CD4-positive, alpha-beta T cell (primary cell): Measurements from ENCODE around the gene CEP89. TPM values are rescaled to one million over a fixed set of nuclear protein-coding genes. Genes with fewer than 3 reads are reported as not detected.

ENCODE experiments used
- ATAC-seq: fragments of 200-7000 bp; cut with Tn5 transposase; one replicate; pipeline ENCODE4 v1.10.0; 2022; ENCODE audit warnings: mild to moderate bottlenecking; ENCODE audit not compliant: poor library complexity
- CTCF ChIA-PET: fragments of 350-600 bp; sonication (Branson Sonifier 250); formaldehyde crosslinking; loops from one replicate; lab custom pipeline; 2021; ENCODE audit warnings: antibody characterized with exemption, inconsistent platforms; lab: Charles Lee
- POLR2A ChIA-PET: fragments of 350-600 bp; sonication (Branson Sonifier 250); formaldehyde crosslinking; loops from one replicate; lab custom pipeline; 2021; ENCODE audit warnings: antibody characterized with exemption, inconsistent platforms; lab: Charles Lee
- DNase-seq, 14 experiments: peaks; one replicate each; pipeline ENCODE4 v3.0.0-alpha.2; 2013 to 2020; ENCODE audit warnings: mixed read lengths in 2 of 14
- H3K27ac ChIP-seq, 2 donors: one replicate each; pipeline versions ENCODE4 v1.5.1 to v1.7.0; 2013; ENCODE audit warnings: low read length in 2 of 2, low read depth in 1 of 2, mild to moderate bottlenecking in 1 of 2
- H3K27me3 ChIP-seq, 2 experiments: 1 replicate in 1 of 2; 2 replicates in 1 of 2; pipeline versions ENCODE4 v1.6.1 to v1.7.0; 2013; ENCODE audit warnings: low read length in 2 of 2, control low read depth in 1 of 2, mild to moderate bottlenecking in 1 of 2, moderate library complexity in 1 of 2; ENCODE audit not compliant: insufficient read depth in 2 of 2, control insufficient read depth in 1 of 2
- H3K36me3 ChIP-seq: one replicate; pipeline ENCODE4 v1.6.1; 2013; ENCODE audit warnings: low read length, control low read depth; ENCODE audit not compliant: insufficient read depth
- H3K4me1 ChIP-seq: one replicate; pipeline ENCODE4 v1.6.1; 2013; ENCODE audit warnings: low read length, control low read depth; ENCODE audit not compliant: insufficient read depth
- H3K4me3 ChIP-seq: one replicate; pipeline ENCODE4 v1.5.1; 2013; ENCODE audit warnings: mild to moderate bottlenecking, low read length, moderate library complexity
- H3K9me3 ChIP-seq, 2 experiments: 1 replicate in 1 of 2; 2 replicates in 1 of 2; pipeline versions ENCODE4 v1.6.1 to v1.7.0; 2013; ENCODE audit warnings: low read length in 2 of 2, mild to moderate bottlenecking in 2 of 2, control low read depth in 1 of 2, moderate library complexity in 1 of 2; ENCODE audit not compliant: control insufficient read depth in 1 of 2, insufficient read depth in 1 of 2
- H3K27ac Mint-ChIP-seq: one replicate; pipeline ENCODE4 v1.8.0; 2020; ENCODE audit warnings: mixed read lengths
- H3K27me3 Mint-ChIP-seq: one replicate; pipeline ENCODE4 v1.8.0; 2021; ENCODE audit warnings: mixed read lengths
- H3K36me3 Mint-ChIP-seq: one replicate; pipeline ENCODE4 v1.8.0; 2021; ENCODE audit warnings: low read depth, mixed read lengths
- H3K4me1 Mint-ChIP-seq: one replicate; pipeline ENCODE4 v1.8.0; 2021; ENCODE audit warnings: low read depth, mixed read lengths
- H3K4me3 Mint-ChIP-seq: one replicate; pipeline ENCODE4 v1.8.0; 2020; ENCODE audit warnings: mild to moderate bottlenecking, mixed read lengths
- H3K9me3 Mint-ChIP-seq: one replicate; pipeline ENCODE4 v1.8.0; 2020; ENCODE audit warnings: mixed read lengths
- intact Hi-C, 2 experiments: fragments of 100-400 bp; cut with DNase I in 1 of 2; cut with micrococcal nuclease in 1 of 2; formaldehyde crosslinking; loops; one replicate each; pipeline versions ENCODE4 v1.15.1 to v1.9.0; 2023 to 2025; cut with DNase I, micrococcal nuclease
- total RNA-seq, 174 experiments: library from RNA in 2 of 174; stranded (reverse) in 2 of 174; gene quantifications; one replicate each; pipeline ENCODE4 v1.2.3 and lab custom pipeline; 2021 to 2026
- TF ChIP-seq, protein P1 (sequence below): fragments of 200-600 bp; IDR thresholded peaks from one replicate; pipeline ENCODE4 v1.8.0; 2022; ENCODE audit warnings: antibody characterized with exemption, mild to moderate bottlenecking

The CEP89 gene
- total RNA-seq, 2 experiments from 2014 or later: 4.0 to 5.1 TPM

DNA sequence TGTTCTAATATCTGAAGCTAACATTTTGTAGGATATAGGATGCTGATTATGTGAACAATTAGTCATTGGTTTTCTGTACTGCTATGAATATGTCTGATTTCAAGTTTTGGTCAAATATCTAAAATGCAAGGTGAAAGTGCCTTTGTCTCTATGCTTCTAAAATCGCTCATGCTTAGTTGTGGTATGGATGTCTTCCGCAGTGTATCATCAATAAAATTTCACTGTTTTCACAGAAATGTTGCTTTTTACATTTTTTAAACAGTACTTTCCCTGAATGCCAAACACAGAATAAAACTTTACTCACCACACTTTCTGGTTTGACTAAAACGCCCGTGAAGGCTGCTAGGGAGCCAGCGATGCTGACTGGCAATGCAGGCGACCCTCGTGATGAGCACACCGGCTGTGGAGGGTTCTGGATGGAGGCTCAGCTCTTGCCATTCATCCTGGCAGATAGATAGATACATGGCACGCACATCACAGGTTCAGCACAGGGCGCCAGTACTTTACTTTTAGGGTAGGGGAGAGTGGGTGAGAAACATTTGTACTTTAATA is 142.3 kb downstream of the CEP89 start:
- no peaks in the 10 kb centered on the region for H3K27me3 Mint-ChIP-seq

DNA sequence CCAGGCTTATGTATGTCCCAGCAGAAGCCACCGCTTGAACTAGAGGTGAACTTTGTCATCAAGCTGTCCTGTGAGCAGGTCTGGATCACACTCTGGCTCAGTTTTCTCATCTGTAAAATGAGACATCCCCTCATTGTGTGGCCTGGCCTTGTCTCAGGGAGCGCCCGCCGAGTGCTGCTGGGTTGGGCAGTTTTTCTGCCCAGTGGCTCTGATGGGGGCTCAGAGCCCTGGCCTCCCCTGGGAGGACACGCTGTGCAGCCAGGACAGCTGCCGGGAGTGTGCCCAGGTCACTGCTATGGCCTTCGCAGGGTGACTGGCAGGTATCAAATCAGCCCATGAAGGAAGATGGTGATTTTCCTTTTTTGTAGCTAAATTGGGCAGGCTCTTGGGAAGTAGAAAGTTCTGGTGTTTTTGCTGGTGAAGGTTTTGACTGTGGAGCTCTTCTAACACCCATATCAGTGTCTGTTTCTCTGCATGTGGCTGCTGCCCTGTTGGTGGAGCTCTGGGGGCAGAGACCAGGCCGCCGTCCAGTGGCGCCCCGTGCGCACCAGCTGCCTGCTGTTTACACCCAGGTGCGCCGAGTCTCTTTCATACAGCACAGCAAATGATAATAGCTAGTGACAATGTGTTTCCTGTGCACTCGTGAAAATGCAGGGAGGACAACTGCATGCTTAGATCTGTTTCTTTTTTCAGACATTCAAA is 143.0 kb downstream of the CEP89 start:
- Histone ChIP-seq H3K4me3 (peak overlapping the region; percentile 0), H3K27me3 (no peaks in the 10 kb centered on the region), H3K4me1 (peaks cover 17% of the 10 kb centered on the region), H3K9me3 (no peaks in the 10 kb centered on the region), H3K36me3 (no peaks in the 10 kb centered on the region), H3K27ac (no peak overlapping the region)
- CTCF ChIA-PET: interaction anchor here (1.1 kb wide), 1 partner anchor 10 kb away, joined by 3 read pairs; no protein-coding TSS in a partner anchor
- Mint-ChIP-seq H3K4me3 (peak overlapping the region; percentile 71), H3K9me3 (no peaks in the 10 kb centered on the region), H3K27ac (no peak overlapping the region), H3K27me3 (no peaks in the 10 kb centered on the region), H3K36me3 (no peaks in the 10 kb centered on the region), H3K4me1 (peaks cover 14% of the 10 kb centered on the region)
- POLR2A ChIA-PET: no interaction called here
- intact Hi-C loops: no loop called here
- no peak for ATAC-seq
- TF ChIP-seq, protein P1, sequence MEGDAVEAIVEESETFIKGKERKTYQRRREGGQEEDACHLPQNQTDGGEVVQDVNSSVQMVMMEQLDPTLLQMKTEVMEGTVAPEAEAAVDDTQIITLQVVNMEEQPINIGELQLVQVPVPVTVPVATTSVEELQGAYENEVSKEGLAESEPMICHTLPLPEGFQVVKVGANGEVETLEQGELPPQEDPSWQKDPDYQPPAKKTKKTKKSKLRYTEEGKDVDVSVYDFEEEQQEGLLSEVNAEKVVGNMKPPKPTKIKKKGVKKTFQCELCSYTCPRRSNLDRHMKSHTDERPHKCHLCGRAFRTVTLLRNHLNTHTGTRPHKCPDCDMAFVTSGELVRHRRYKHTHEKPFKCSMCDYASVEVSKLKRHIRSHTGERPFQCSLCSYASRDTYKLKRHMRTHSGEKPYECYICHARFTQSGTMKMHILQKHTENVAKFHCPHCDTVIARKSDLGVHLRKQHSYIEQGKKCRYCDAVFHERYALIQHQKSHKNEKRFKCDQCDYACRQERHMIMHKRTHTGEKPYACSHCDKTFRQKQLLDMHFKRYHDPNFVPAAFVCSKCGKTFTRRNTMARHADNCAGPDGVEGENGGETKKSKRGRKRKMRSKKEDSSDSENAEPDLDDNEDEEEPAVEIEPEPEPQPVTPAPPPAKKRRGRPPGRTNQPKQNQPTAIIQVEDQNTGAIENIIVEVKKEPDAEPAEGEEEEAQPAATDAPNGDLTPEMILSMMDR: no peak
- DNase-seq: peak in 1 of 14 experiments; percentile 9

More for the DNA sequence above, 142.3 kb downstream of the CEP89 start:
- H3K27ac ChIP-seq: no peak overlapping the region
- no peaks in the 10 kb centered on the region for H3K27me3 ChIP-seq
- DNase-seq (no peak), ATAC-seq (no peak)
- intact Hi-C loops: no loop called here
- H3K36me3 Mint-ChIP-seq: no peaks in the 10 kb centered on the region
- peaks cover 17% of the 10 kb centered on the region for H3K4me1 ChIP-seq
- no peaks in the 10 kb centered on the region for H3K9me3 ChIP-seq
- peaks cover 14% of the 10 kb centered on the region for H3K4me1 Mint-ChIP-seq
- peak overlapping the region; percentile 31 for H3K4me3 Mint-ChIP-seq
- H3K36me3 ChIP-seq: no peaks in the 10 kb centered on the region
- CTCF ChIA-PET: interaction anchor here (1.1 kb wide), 1 partner anchor 11 kb away, joined by 3 read pairs; no protein-coding TSS in a partner anchor
- H3K9me3 Mint-ChIP-seq: no peaks in the 10 kb centered on the region
- TF ChIP-seq, protein P1: no peak
- no peak overlapping the region for H3K27ac Mint-ChIP-seq
- peak overlapping the region; percentile 0 for H3K4me3 ChIP-seq
- POLR2A ChIA-PET: no interaction called here

GRCh38 chr19:32828139-32828538 is 143.6 kb downstream of the CEP89 start:
- Histone ChIP-seq H3K4me3 (no peak overlapping the region), H3K27me3 (no peaks in the 10 kb centered on the region), H3K36me3 (no peaks in the 10 kb centered on the region), H3K9me3 (no peaks in the 10 kb centered on the region), H3K27ac (no peak overlapping the region), H3K4me1 (peaks cover 17% of the 10 kb centered on the region)
- ATAC-seq: no peak
- H3K27me3 Mint-ChIP-seq: peaks cover 4% of the 10 kb centered on the region
- H3K4me1 Mint-ChIP-seq: peaks cover 14% of the 10 kb centered on the region
- H3K36me3 Mint-ChIP-seq: no peaks in the 10 kb centered on the region
- intact Hi-C loops: no loop called here
- ChIA-PET CTCF (no interaction called here), POLR2A (no interaction called here)
- H3K4me3 Mint-ChIP-seq: no peak overlapping the region
- DNase-seq: no peak
- no peak overlapping the region for H3K27ac Mint-ChIP-seq
- H3K9me3 Mint-ChIP-seq: no peaks in the 10 kb centered on the region
- TF ChIP-seq, protein P1: no peak

Other genes with a start within 250 kb of the CEP89 start
- gene SLC7A9, start 102.2 kb downstream of the CEP89 start, total RNA-seq: under 1 TPM in 1 of 2 experiments, not detected in 1; 0.28 TPM
- 1 to 10 TPM in 1 of 2 experiments, under 1 TPM in 1; 0.91 to 1.4 TPM for gene FAAP24, start 284 bp upstream of the CEP89 start, total RNA-seq
- gene RHPN2, start 92.9 kb upstream of the CEP89 start, total RNA-seq: under 1 TPM in 1 of 2 experiments, not detected in 1; 0.08 TPM
- 1 to 10 TPM; 4.6 to 5.5 TPM for gene GPATCH1, start 109.2 kb upstream of the CEP89 start, total RNA-seq
- not detected for gene WDR88, start 160.2 kb upstream of the CEP89 start, total RNA-seq
- under 1 TPM in 1 of 2 experiments, not detected in 1; 0.11 TPM for gene LRP3, start 222.4 kb upstream of the CEP89 start, total RNA-seq